ENCODE measurements around the gene SLC25A47.
"Not testable (repeated sequence)": the region's sequence is repeated elsewhere in the genome, so short reads cannot be mapped to it uniquely, and the experiment has no call there.

SLC25A47 gene

DNA sequence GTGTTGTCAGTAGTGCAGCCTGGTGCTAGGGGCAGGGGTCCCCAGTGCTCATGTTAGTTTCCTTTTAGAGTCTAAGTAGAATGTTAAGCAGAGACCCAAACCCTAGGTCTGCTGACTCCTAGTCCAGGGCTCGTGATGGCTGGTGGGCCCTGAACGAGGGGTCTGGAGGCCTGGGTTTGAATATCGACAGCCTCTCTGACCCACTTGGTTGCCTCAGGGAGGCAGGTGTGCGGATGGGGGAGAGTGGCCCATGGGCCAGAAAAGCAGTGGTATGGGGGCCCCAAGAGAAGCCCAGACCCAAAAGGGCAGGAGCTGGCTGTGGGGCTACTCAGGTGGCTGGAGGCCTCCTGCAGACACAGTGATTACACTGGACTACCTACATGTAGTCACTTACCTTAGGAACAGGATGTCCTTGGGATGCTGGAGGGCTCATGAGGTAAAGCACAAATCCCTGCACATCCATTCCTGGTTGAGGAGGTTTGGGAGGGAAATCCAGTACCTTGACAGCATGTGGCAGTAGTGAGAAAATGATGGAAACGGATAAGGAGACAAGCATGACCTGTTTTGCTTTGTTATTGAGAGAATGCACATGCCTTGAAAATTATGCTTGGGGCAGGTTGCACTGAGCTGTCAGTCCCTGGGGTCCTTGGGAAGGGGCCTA lies 15.2 kb upstream of the SLC25A47 start:
- Histone ChIP-seq H3K27ac (peak overlapping the region; percentile 67), H3K9me3 (no peaks in the 10 kb centered on the region), H3K36me3 (no peaks in the 10 kb centered on the region), H3K4me1 (ENCODE audit: control insufficient read depth in 1 of 2, insufficient read depth in 1 of 2, low read depth in 1 of 2, low read length in 1 of 2) (peaks cover 40 to 48% of the 10 kb centered on the region in 2 experiments), H3K4me3 (ENCODE audit: low read depth in 1 of 2, low read length in 1 of 2) (peak overlapping the region in 1 of 2 experiments; percentile 81), H3K27me3 (peaks cover 23% of the 10 kb centered on the region)
- TF ChIP-seq, protein P1, sequence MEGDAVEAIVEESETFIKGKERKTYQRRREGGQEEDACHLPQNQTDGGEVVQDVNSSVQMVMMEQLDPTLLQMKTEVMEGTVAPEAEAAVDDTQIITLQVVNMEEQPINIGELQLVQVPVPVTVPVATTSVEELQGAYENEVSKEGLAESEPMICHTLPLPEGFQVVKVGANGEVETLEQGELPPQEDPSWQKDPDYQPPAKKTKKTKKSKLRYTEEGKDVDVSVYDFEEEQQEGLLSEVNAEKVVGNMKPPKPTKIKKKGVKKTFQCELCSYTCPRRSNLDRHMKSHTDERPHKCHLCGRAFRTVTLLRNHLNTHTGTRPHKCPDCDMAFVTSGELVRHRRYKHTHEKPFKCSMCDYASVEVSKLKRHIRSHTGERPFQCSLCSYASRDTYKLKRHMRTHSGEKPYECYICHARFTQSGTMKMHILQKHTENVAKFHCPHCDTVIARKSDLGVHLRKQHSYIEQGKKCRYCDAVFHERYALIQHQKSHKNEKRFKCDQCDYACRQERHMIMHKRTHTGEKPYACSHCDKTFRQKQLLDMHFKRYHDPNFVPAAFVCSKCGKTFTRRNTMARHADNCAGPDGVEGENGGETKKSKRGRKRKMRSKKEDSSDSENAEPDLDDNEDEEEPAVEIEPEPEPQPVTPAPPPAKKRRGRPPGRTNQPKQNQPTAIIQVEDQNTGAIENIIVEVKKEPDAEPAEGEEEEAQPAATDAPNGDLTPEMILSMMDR (IDR thresholded peaks at IDR 0.05): no peak

DNA sequence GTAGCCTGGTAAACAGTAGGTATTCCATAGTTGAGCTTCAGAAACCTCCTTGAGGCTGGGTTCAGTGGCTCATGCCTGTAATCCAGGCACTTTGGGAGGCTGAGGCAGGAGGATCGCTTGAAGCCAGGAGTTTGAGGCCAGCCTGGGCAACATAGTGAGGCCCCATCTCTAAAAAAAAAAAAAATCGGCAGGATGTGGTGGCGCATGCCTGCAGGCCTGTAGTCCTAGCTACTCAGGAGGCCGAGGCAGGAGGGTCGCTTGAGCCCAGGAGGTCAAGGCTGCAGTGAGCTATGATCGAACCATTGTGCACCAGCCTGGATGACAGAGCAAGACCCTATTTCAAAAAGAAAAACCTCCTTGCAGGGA lies 14.7 kb upstream of the SLC25A47 start:
- not testable (repeated sequence) for H3K4me3 ChIP-seq (ENCODE audit: low read depth in 1 of 2, low read length in 1 of 2)

DNA sequence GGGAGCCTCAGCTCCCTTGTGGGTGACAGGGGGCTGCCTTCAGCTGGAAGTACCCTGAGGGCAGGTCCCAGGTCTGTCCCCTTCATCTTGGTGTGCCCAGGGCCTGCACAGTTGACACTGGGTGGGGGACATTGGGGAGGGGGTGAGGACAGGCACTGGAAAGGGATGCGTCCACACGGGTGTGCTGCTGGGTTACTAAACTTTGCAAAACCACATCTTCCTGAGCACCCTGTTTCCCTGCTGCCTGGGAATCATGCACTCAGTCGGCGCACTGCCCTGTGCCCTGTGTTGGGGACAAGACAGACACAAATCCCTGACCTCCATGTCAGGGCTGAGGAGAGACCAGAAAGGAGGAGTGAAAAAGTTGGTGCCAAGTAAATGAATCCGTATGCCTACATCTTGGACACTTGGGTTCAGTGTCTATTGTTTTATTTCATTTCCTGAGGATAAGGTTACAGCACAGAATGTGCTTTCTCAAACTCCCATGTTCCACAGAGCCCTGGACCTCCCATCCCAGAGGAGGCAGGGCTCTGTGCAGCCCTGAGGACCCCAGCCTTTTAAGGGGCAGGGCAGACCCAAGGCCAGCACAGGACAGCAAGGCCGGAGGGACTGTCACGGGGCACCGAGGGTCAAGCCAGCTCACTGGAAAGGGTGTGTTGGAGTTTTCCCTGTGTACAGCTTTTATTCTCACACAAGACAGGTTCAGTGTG lies 14.0 kb upstream of the SLC25A47 start:
- TF ChIP-seq, protein P1 (IDR thresholded peaks at IDR 0.05): no peak
- Histone ChIP-seq H3K36me3 (no peaks in the 10 kb centered on the region), H3K9me3 (no peaks in the 10 kb centered on the region), H3K4me3 (ENCODE audit: low read depth in 1 of 2, low read length in 1 of 2) (no peak overlapping the region), H3K27me3 (peaks cover 23% of the 10 kb centered on the region), H3K4me1 (ENCODE audit: control insufficient read depth in 1 of 2, insufficient read depth in 1 of 2, low read depth in 1 of 2, low read length in 1 of 2) (peaks cover 40 to 48% of the 10 kb centered on the region in 2 experiments), H3K27ac (no peak overlapping the region)

More for the DNA sequence above, 14.7 kb upstream of the SLC25A47 start:
- peaks cover 40 to 48% of the 10 kb centered on the region in 2 experiments for H3K4me1 ChIP-seq (ENCODE audit: control insufficient read depth in 1 of 2, insufficient read depth in 1 of 2, low read depth in 1 of 2, low read length in 1 of 2)
- H3K27me3 ChIP-seq: peaks cover 23% of the 10 kb centered on the region
- not testable (repeated sequence) for H3K9me3 ChIP-seq, H3K27ac ChIP-seq, H3K36me3 ChIP-seq

DNA sequence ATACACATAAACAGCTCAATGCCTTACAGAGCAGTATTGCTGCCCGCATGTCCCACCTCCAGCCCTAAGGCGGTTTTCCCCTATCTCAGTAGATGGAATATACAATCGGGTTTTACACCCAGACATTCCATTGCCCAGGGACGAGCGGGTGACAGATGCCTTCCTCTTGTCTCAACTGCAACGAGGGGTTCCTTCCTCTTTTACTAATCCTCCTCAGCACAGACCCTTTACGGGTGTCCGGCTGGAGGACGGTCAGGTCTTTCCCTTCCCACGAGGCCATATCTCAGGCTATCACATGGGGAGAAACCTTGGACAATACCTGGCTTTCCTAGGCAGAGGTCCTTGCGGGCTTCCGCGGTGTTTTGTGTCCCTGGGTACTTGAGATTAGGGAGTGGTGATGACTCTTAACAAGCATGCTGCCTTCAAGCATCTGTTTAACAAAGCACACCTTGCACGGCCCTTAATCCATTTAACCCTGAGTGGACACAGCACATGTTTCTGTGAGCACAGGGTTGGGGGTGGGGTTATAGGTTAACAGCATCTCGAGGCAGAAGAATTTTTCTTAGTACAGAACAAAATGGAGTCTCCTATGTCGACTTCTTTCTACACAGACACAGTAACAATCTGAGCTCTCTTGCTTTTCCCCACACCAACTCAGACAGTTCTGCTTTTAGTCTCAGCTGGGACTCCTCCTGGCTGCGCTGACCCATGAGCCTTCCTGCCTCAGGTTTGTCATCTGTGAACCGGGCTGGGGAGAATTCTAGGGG lies 10.8 kb upstream of the SLC25A47 start:
- H3K9me3 ChIP-seq; H3K4me3 ChIP-seq (ENCODE audit: low read depth in 1 of 2, low read length in 1 of 2); H3K27me3 ChIP-seq; H3K36me3 ChIP-seq: not testable (repeated sequence)
- Histone ChIP-seq H3K27ac (peak overlapping the region; percentile 36), H3K4me1 (ENCODE audit: control insufficient read depth in 1 of 2, insufficient read depth in 1 of 2, low read depth in 1 of 2, low read length in 1 of 2) (peaks cover 22 to 26% of the 10 kb centered on the region in 2 experiments)

DNA sequence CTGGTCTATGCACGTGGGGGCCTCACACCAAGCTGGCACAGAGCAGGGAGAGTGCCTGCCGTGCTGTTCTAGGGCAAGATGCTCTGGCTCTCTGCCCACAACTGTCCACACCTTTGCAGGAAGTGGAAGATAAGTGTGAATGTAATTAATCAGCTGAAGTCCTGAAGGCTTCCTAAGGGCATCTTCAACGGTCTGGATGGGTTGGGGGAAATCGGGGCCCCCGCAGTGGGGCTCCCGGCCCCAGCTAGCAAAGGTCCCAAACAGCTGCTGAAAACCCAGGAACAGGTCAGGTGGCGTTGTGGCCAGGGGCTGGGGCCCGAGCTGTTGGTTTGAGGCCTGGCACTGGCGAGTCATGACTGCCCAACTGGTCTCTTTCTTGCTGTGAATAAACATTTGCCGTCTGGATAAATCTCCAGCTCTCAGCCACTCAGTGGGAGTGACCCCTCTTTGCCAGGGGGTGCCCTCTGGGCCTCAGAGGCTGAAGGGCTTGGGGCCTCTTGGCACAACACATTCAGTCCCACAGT lies 10.2 kb upstream of the SLC25A47 start:
- TF ChIP-seq, protein P1 (IDR thresholded peaks at IDR 0.05): no peak
- no peak overlapping the region for H3K4me3 ChIP-seq (ENCODE audit: low read depth in 1 of 2, low read length in 1 of 2)
- H3K36me3 ChIP-seq: no peaks in the 10 kb centered on the region
- no peaks in the 10 kb centered on the region for H3K27me3 ChIP-seq
- H3K27ac ChIP-seq: peak overlapping the region; percentile 36
- peaks cover 26 to 27% of the 10 kb centered on the region in 2 experiments for H3K4me1 ChIP-seq (ENCODE audit: control insufficient read depth in 1 of 2, insufficient read depth in 1 of 2, low read depth in 1 of 2, low read length in 1 of 2)
- H3K9me3 ChIP-seq: no peaks in the 10 kb centered on the region

DNA sequence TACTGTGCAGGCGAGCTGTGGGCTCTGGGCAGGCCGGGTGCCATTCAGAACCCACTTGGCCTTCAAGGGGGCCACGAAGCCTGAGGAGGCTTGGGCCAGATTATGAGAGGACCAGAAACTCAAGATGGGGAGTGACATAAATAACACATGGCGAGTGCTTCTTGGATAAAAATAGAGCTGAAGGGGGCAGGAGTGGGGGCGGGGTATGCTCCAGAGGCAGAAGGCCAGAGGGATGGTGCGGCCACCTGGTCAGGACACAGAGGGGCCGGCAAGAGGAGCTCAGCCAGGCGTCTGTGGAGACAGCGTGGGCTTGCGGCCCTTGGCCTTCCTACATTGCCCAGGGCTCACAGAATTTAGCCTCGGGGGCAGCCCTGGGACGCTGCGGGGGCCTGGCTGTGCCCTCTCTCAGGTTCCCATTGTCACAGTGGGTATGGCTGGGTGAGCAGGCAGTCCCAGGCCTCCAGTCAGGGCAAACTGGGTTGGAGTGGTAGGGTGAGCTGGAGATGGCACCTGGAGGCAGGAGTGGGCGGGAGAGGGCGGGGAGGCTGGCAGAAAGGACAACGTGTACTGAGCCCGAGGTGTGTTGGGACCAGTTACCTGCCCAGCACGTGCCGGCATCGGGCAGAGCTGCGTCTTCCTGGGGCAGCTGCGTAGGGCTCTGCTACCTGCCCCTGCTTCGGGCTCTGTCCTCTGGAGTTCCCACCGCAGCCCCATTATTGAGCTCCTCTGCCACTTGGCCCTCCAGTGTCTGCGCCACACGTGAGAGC lies 9.5 kb upstream of the SLC25A47 start:
- Histone ChIP-seq H3K9me3 (no peaks in the 10 kb centered on the region), H3K4me3 (ENCODE audit: low read depth in 1 of 2, low read length in 1 of 2) (no peak overlapping the region), H3K4me1 (ENCODE audit: control insufficient read depth in 1 of 2, insufficient read depth in 1 of 2, low read depth in 1 of 2, low read length in 1 of 2) (peaks cover 29 to 32% of the 10 kb centered on the region in 2 experiments), H3K27me3 (no peaks in the 10 kb centered on the region), H3K36me3 (no peaks in the 10 kb centered on the region), H3K27ac (no peak overlapping the region)
- TF ChIP-seq, protein P1 (IDR thresholded peaks at IDR 0.05): no peak
